SK-N-SH (cell line): Measurements from ENCODE around the gene OR5L1.

Source experiments
- CHD2 ChIP-seq: fragments of 150-350 bp; IDR thresholded peaks from 2 replicates; pipeline ENCODE4 v1.6.1; 2018; ENCODE audit warnings: low read length; ENCODE audit not compliant: partially characterized antibody
- CTCF ChIP-seq: fragments of 200-600 bp; sonication (generic); IDR thresholded peaks from 2 replicates; pipeline ENCODE4 v1.6.1; 2017; ENCODE audit warnings: antibody characterized with exemption, mild to moderate bottlenecking, moderate library complexity
- EP300 ChIP-seq, 2 experiments: IDR thresholded peaks; 2 replicates each; pipeline versions ENCODE4 v1.4.0 to v1.6.1; 2012; ENCODE audit warnings: borderline replicate concordance in 1 of 2, low read depth in 1 of 2, low read length in 1 of 2
- FOSL2 ChIP-seq: IDR thresholded peaks from 2 replicates; pipeline ENCODE4 v1.4.0; 2012; ENCODE audit warnings: low read depth, mild to moderate bottlenecking, moderate library complexity, borderline replicate concordance
- FOXJ3 ChIP-seq: sonication (generic); formaldehyde crosslinking; IDR thresholded peaks from 2 replicates; pipeline ENCODE4 v1.5.1; 2020; ENCODE audit warnings: mild to moderate bottlenecking, missing genetic modification reagents
- POLR2AphosphoS5 ChIP-seq: IDR thresholded peaks from 2 replicates; pipeline ENCODE4 v1.6.1; 2012; ENCODE audit warnings: low read depth, low read length
- RAD21 ChIP-seq: IDR thresholded peaks from 2 replicates; pipeline ENCODE4 v1.6.1; 2012; ENCODE audit warnings: mild to moderate bottlenecking, low read length
- REST ChIP-seq: IDR thresholded peaks from 2 replicates; pipeline ENCODE4 v1.6.1; 2012; ENCODE audit warnings: mild to moderate bottlenecking, low read depth, low read length, moderate library complexity
- RFX5 ChIP-seq: IDR thresholded peaks from 2 replicates; pipeline ENCODE4 v1.6.1; 2012; ENCODE audit warnings: mild to moderate bottlenecking, improper control_type of control experiment, low read length
- TAF1 ChIP-seq: IDR thresholded peaks from 2 replicates; pipeline ENCODE4 v1.6.1; 2012; ENCODE audit warnings: low read depth, mild to moderate bottlenecking, low read length, moderate library complexity, borderline replicate concordance
- TEAD4 ChIP-seq: IDR thresholded peaks from 2 replicates; pipeline ENCODE4 v1.4.0; 2012; ENCODE audit warnings: mild to moderate bottlenecking, borderline replicate concordance; ENCODE audit not compliant: insufficient read depth

- TF ChIP-seq FOXJ3 (no peak), CTCF (no peak), CHD2 (no peak), REST (no peak), RAD21 (no peak), EP300 (IDR thresholded peaks at IDR 0.05; ENCODE audit: borderline replicate concordance in 1 of 2, low read depth in 1 of 2, low read length in 1 of 2) (no peak), RFX5 (no peak), TEAD4 (no peak), FOSL2 (no peak), TAF1 (no peak), POLR2AphosphoS5 (no peak)
Measured at GRCh38 chr11:55791606-55792005, 19.6 kb upstream of the OR5L1 start.
